GM21576 (cell line): ENCODE measurements around the gene SOX13.

Experiments used
- ATAC-seq: cut with Tn5 transposase; IDR thresholded peaks from one replicate; pipeline ENCODE4 v1.9.1; 2021; ENCODE audit warnings: mild to moderate bottlenecking, moderate library complexity; ENCODE audit not compliant: unreplicated experiment

Gene SOX13

GRCh38 chr1:204104331-204105130 is 31.6 kb downstream of the SOX13 start:
- no peak for ATAC-seq

GRCh38 chr1:204105131-204105515 is 32.2 kb downstream of the SOX13 start:
- ATAC-seq, result no peak

- ATAC-seq, result no peak
Measured at GRCh38 chr1:204106825-204107224, 33.9 kb downstream of the SOX13 start.

- no peak for ATAC-seq
Measured at GRCh38 chr1:204107892-204108291, 35.0 kb downstream of the SOX13 start.

GRCh38 chr1:204108312-204109141 is 35.6 kb downstream of the SOX13 start:
- ATAC-seq, result no peak

GRCh38 chr1:204110894-204111633 is 38.1 kb downstream of the SOX13 start:
- ATAC-seq, result no peak

- no peak for ATAC-seq
Measured at GRCh38 chr1:204112876-204113730, 40.2 kb downstream of the SOX13 start.

GRCh38 chr1:204113896-204114295 is 41.0 kb downstream of the SOX13 start:
- ATAC-seq, result no peak

- no peak for ATAC-seq
Measured at GRCh38 chr1:204114606-204115005, 41.7 kb downstream of the SOX13 start.

- no peak for ATAC-seq
Measured at GRCh38 chr1:204115116-204115515, 42.2 kb downstream of the SOX13 start.

GRCh38 chr1:204116539-204116938 is 43.6 kb downstream of the SOX13 start:
- no peak for ATAC-seq

- ATAC-seq, result no peak
Measured at GRCh38 chr1:204121840-204122555, 49.1 kb downstream of the SOX13 start.

- ATAC-seq, result no peak
Measured at GRCh38 chr1:204123376-204123775, 50.5 kb downstream of the SOX13 start.

GRCh38 chr1:204124639-204125038 is 51.7 kb downstream of the SOX13 start:
- ATAC-seq, result no peak

- ATAC-seq, result no peak
Measured at GRCh38 chr1:204125759-204126351, 52.9 kb downstream of the SOX13 start.

GRCh38 chr1:204126386-204126785 is 53.5 kb downstream of the SOX13 start:
- ATAC-seq, result no peak

- no peak for ATAC-seq
Measured at GRCh38 chr1:204126956-204127355, 54.0 kb downstream of the SOX13 start.

GRCh38 chr1:204127597-204128242 is 54.8 kb downstream of the SOX13 start:
- no peak for ATAC-seq

- ATAC-seq, result no peak
Measured at GRCh38 chr1:204128464-204128963, 55.6 kb downstream of the SOX13 start.
